Measurements from ENCODE around the gene MUC5AC.

DNA sequence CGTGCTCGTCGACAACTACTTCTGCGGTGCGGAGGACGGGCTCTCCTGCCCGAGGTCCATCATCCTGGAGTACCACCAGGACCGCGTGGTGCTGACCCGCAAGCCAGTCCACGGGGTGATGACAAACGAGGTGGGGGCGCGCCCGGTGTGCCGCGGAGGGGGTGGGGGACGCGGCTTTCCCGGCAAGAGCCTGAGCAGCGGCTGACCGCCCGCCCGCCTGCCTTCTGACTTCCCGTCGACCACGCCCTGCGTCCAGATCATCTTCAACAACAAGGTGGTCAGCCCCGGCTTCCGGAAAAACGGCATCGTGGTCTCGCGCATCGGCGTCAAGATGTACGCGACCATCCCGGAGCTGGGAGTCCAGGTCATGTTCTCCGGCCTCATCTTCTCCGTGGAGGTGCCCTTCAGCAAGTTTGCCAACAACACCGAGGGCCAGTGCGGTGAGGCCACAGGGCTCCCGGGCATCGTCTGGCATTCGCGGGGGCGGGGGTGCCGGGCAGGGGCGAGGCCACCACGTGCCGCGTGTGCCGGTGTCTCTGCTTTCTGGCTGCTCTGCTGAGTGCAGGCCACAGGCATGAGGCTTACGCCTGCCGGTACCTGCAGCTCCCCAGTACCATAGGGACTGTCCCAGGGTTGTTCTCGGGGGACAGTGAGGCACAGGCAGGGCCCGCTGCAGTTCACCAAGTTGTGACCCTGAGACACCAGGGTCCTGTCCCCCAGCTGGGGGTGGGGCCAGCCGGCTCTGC is 36.7 kb downstream of the MUC5AC start:
- TF ChIP-seq CTCF (IDR thresholded peaks at IDR 0.05) (no peak), POLR2A (IDR thresholded peaks at IDR 0.05) (no peak)

Measured in heart left ventricle (tissue), 13 donors.